NCI-H1694 treated with DMSO at 0.1 percent for 48 hours (cell line): ENCODE data around the gene RCOR2.
"Not testable (repeated sequence)": the region's sequence is repeated elsewhere in the genome, so short reads cannot be mapped to it uniquely, and the experiment has no call there.

ENCODE experiments used
- DNase-seq: peaks from one replicate; lab custom pipeline; 2025; lab: John Stamatoyannopoulos, UW

Gene RCOR2

GRCh38 chr11:63916837-63917691, at the start of gene RCOR2:
Gene RCOR2 (minus strand): TSS chr11:63917164. CDS start chr11:63916456, 708 bp downstream.
- peak; percentile 64 for DNase-seq

GRCh38 chr11:63966444-63966843, 49.5 kb upstream of the RCOR2 start:
- DNase-seq = no peak

- DNase-seq = not testable (repeated sequence)
These were observed 46.9 kb upstream of the RCOR2 start for GRCh38 chr11:63963895-63964294.

GRCh38 chr11:63961608-63962412, 44.8 kb upstream of the RCOR2 start:
- no peak for DNase-seq

DNA sequence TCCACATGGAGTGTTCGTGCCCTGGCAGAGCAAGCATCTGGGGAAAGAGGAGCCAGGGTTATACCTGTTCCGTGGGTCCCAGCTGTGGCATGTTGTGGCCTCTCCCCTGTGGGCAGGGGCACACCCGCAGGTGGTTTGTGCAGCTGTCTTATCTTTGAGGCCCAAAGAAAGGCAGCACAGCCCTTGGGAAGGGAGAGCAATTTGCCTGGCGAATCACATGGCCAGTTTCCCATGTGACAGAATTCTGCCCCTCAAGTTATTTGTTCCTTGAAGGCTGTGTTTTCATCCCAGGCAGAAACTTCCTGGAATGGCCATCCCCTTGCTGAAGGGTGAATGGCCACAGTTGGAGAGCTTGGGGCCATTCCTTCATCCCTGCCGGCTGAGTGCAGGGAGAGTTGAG, 41.0 kb upstream of the RCOR2 start:
- DNase-seq = no peak

DNA sequence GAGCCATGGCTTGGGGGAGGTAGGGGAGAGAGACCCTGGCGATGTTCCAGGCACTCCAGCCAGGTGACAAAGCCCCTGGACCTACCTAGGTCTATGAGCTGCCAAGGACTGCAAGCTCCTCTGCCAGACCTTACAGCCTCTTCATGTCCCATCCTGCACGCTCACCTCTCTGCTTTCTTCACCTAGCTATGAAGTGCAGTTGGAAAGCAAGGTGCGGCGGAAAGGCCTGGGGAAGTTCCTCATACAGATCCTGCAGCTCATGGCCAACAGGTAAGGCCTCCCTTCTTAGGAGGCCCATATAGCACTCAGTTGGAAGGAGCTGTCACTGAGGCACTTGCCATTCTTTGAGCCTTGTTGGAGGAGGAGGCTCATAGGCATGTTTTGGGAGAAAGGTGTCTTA, 35.6 kb upstream of the RCOR2 start:
- DNase-seq = no peak

- DNase-seq = no peak
These were observed 35.0 kb upstream of the RCOR2 start for GRCh38 chr11:63951779-63952536.

- DNase-seq = peak; percentile 54
These were observed 28.7 kb upstream of the RCOR2 start for GRCh38 chr11:63945477-63946163.

GRCh38 chr11:63944987-63945386, 28.0 kb upstream of the RCOR2 start:
- no peak for DNase-seq

DNA sequence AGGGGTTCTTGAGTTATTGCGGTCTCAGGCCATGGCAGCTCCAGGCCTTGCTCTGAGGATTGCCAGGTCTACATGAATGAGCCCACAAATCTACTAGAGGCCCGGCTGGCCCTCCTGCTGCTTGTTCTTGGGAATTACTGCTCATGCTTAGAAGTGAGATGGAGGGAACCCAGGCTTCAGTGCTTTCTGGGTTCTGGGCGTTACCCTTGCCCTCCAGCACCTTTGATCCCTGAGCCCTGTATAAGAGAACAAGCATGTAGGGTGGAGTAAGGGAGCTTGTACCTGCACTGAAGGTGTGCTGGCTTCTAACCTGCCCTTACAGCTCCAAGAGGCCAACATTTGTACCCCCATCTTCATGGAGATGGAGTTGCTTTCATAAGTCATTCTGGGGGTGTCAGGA, 25.8 kb upstream of the RCOR2 start:
- DNase-seq = no peak

DNA sequence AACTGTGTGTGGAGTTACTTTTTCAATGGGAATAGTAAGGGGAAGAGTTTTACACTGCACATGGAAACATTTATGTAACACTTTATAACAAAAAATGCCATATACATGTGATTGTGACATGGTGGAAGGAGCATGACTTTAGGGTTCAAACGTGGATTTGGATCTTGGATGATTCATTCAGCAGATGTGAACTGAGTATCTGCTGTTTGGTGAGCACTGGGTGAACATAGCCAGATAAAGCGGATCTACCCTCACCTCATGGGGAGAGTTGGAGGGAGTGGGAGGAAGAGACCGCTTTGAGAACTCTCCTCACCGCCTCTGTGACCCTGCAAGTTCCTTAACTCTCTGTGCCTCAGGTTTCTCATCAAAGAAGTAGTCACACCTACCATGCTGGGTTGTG, 24.9 kb upstream of the RCOR2 start:
- no peak for DNase-seq

DNA sequence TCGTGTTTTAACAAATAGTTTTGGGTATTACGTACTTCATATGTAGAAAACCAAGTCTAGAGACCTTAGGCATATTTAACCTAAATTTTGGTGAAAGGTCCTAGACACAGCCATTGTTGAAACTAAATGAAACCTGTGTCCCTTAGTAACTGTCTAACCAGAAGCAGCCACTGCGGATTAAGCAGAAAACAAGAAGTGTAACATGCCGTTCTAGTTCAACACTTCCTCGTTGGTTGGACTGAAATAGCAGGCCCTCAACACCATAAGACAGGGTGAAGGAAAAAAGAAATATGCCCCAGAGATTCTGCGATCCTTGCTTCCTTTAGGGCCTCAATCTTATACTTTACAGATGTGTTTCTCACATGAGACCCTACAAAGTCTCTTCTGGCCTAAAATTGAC, 23.8 kb upstream of the RCOR2 start:
- DNase-seq = no peak

- DNase-seq = no peak
These were observed 22.5 kb upstream of the RCOR2 start for GRCh38 chr11:63939397-63939891.

GRCh38 chr11:63938479-63939396, 21.8 kb upstream of the RCOR2 start, which contains the start of gene NAA40:
Gene NAA40 (plus strand): TSS chr11:63939002. CDS start chr11:63939097, 95 bp downstream.
- peak; percentile 81 for DNase-seq

GRCh38 chr11:63937713-63938478, 20.9 kb upstream of the RCOR2 start:
- no peak for DNase-seq

DNA sequence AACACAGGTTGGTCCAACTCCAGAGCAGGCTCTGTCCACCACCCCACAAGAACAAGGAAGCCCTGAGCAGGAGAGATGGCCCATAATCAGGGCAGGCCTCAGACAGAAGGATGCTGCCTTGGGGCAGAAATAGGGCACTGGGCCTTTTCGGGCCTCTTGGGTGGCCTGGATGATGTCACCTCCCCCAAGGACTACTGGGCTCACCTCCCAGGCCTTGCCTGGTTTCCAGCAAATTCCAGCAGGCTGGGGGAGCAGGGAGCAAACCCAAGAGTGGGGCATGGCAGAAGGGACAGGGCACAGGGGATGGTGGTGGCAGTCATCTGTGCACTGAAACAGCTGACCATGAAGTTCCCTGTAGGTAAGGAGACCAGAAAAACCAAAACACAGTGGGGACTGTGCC, 16.5 kb upstream of the RCOR2 start:
- DNase-seq = no peak

DNA sequence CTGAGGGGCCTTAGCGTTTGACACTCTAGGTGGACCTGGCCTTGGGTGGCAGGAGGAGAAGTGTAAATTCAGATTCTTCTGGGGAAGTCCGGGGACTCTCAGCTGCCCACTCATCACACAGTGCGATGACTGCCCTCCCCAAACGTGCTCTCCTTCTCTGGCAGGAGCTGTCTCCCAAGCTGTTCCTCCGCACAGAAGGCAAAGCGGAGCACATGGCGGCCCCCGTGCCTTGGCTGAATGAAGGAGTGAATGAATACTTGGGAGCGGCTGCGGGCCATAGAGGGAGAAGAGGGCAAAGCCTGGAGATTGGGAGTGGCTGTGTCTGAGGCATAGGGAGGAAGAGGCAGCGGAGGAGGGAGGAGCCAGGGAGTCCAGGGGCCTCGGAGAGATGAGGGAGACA, 14.9 kb upstream of the RCOR2 start:
- DNase-seq = no peak

DNA sequence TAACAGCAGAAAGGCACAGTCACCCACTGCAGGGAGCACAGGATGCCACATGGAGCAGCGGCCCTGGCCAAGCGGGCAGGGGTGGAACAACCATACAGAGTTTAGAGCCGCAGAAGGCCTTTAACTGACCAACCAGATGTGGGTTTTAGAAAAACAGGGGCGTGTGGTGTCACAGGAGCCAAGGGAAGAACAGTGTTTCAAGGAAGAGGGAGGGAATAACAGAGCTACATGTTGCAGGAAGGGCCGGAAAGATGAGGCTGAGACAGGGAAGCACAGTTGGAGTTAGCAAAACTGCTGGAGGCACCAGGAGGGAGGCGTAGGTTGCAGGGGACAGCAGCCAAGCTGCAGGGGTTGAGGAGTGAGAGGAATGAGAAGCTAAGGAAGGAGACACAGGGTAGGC, 14.1 kb upstream of the RCOR2 start:
- no peak for DNase-seq

- DNase-seq = no peak
These were observed 12.7 kb upstream of the RCOR2 start for GRCh38 chr11:63929616-63930015.

DNA sequence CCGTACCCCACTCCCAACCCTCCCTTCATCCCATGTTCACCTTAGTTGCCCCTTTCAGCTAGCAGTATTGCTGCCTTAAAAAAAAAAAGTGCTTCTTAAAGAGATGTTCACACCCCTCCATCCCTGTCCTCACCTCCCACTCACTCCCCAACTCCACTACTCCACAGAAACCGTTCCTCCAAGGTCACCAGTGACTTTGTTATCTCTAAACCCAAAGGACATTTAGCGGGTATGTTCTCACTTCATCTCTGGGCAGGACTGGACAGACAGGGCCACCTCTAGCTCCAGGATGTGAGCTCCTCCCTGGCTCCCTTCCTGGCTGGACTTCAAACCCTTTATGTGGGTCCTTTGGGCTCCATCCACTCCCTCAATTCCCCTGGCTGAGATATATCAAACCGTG, 6.4 kb upstream of the RCOR2 start:
- DNase-seq = no peak
